Measurements from ENCODE around the gene OR51L1.

The OR51L1 gene

DNA sequence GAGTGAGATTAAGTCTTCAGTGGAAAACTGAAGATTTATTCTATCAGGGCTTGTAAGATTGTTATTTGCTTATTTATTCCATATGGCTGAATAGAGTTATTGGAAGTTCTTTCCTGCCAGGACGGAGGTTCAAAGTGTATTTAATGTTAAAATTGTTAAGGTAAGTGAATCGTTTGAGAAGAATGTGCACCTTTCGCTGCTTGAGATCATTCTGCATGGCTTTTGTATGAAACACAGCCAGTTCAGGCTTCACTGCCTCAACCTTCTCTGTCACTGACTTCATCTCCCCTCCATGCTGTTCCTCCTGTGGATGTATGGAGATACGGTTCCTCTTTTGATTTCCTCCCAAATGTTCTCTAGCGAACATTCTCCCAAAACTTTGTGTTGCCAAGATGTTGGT lies 19.2 kb upstream of the OR51L1 start:
- Histone ChIP-seq H3K27me3 (replicated peaks; ENCODE audit: control insufficient read depth, insufficient read depth, low read length) (no peaks in the 10 kb centered on the region; the same call in 1 of the 2 replicates), H3K4me3 (replicated peaks; ENCODE audit: low read depth, low read length) (no peak overlapping the region), H3K36me3 (ENCODE audit: control insufficient read depth, insufficient read depth, low read length) (no peaks in the 10 kb centered on the region)
- no peak for DNase-seq (ENCODE audit: extremely low read depth, insufficient read length)
- no peak for TF ChIP-seq CTCF (IDR thresholded peaks at IDR 0.05; ENCODE audit: insufficient read depth, low read length, poor library complexity, severe bottlenecking)

DNA sequence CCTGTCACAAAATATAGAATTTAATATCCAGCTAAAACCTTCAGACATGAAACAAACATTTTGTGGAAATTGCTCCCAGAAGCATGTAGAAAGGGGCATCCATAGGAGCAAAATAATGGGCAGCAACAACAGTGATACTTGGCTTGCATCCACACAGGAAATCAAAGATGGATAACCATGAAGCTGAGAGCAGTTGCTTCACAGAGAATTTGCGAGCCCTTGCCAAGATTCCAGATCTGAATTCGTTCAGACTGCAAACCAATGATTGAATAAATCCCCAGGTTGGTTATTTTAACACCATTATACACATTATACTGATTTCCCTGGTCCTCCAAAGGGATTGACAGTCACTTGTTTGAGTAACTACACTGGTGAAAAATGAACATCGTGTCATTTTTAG lies 15.6 kb upstream of the OR51L1 start:
- no peak overlapping the region for H3K4me3 ChIP-seq (replicated peaks; ENCODE audit: low read depth, low read length)
- no peaks in the 10 kb centered on the region for H3K27me3 ChIP-seq (replicated peaks; ENCODE audit: control insufficient read depth, insufficient read depth, low read length)
- TF ChIP-seq CTCF (IDR thresholded peaks at IDR 0.05; ENCODE audit: insufficient read depth, low read length, poor library complexity, severe bottlenecking) = no peak
- no peaks in the 10 kb centered on the region for H3K36me3 ChIP-seq (ENCODE audit: control insufficient read depth, insufficient read depth, low read length)
- DNase-seq (ENCODE audit: extremely low read depth, insufficient read length) = no peak

- no peak for DNase-seq (ENCODE audit: extremely low read depth, insufficient read length)
- H3K36me3 ChIP-seq (ENCODE audit: control insufficient read depth, insufficient read depth, low read length) = no peaks in the 10 kb centered on the region
- TF ChIP-seq CTCF (IDR thresholded peaks at IDR 0.05; ENCODE audit: insufficient read depth, low read length, poor library complexity, severe bottlenecking) = no peak
- no peak overlapping the region for H3K4me3 ChIP-seq (replicated peaks; ENCODE audit: low read depth, low read length)
- H3K27me3 ChIP-seq (replicated peaks; ENCODE audit: control insufficient read depth, insufficient read depth, low read length) = no peaks in the 10 kb centered on the region
These were observed 12.0 kb upstream of the OR51L1 start for GRCh38 chr11:4982678-4983077.

- Histone ChIP-seq H3K4me3 (replicated peaks; ENCODE audit: low read depth, low read length) (no peak overlapping the region), H3K27me3 (replicated peaks; ENCODE audit: control insufficient read depth, insufficient read depth, low read length) (no peaks in the 10 kb centered on the region), H3K36me3 (ENCODE audit: control insufficient read depth, insufficient read depth, low read length) (no peaks in the 10 kb centered on the region)
- no peak for TF ChIP-seq CTCF (IDR thresholded peaks at IDR 0.05; ENCODE audit: insufficient read depth, low read length, poor library complexity, severe bottlenecking)
- no peak for DNase-seq (ENCODE audit: extremely low read depth, insufficient read length)
These were observed 10.8 kb upstream of the OR51L1 start for GRCh38 chr11:4983841-4984240.

- DNase-seq (ENCODE audit: extremely low read depth, insufficient read length) = no peak
- H3K36me3 ChIP-seq (ENCODE audit: control insufficient read depth, insufficient read depth, low read length) = no peaks in the 10 kb centered on the region
- TF ChIP-seq CTCF (IDR thresholded peaks at IDR 0.05; ENCODE audit: insufficient read depth, low read length, poor library complexity, severe bottlenecking) = peak; percentile 41
- H3K4me3 ChIP-seq (replicated peaks; ENCODE audit: low read depth, low read length) = no peak overlapping the region
- H3K27me3 ChIP-seq (replicated peaks; ENCODE audit: control insufficient read depth, insufficient read depth, low read length) = no peaks in the 10 kb centered on the region
These were observed 3.6 kb upstream of the OR51L1 start for GRCh38 chr11:4991060-4991459.

All from GM06990 (cell line).